ENCODE data around the gene PPIA. TPM values are rescaled to one million over a fixed set of nuclear protein-coding genes. Genes with fewer than 3 reads are reported as not detected.

Gene PPIA
- total RNA-seq, 1 experiment from 2014 or later, result 2,409 TPM

DNA sequence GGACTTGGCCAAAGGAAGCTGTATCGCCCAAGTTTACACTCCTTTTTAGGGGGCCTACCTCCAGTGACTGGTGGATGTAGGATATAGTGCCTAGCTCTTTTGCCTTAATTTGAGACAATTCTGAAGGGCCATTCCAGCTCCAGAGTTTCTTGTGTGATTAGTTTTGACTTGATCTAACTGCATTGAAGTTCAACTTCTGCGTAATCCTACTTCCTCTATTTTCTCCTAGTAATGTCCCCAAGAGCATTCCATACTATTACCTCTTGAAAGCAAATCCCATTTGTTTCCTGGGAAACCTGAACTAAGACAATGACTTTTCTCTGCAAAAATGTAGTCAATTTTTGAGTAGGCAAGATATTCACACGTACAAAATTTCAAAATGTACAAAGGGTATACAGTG is 56.1 kb downstream of the PPIA start:
- Histone ChIP-seq H3K23ac (ENCODE audit: insufficient read length, low read depth, low read length) (no peak overlapping the region), H3K9ac (ENCODE audit: extremely low read depth, insufficient read length, low read length) (no peak overlapping the region), H4K20me1 (ENCODE audit: control insufficient read depth, insufficient read depth, insufficient read length) (no peaks in the 10 kb centered on the region), H3K27me3 (ENCODE audit: insufficient read depth, low read length) (no peaks in the 10 kb centered on the region), H3K79me2 (ENCODE audit: insufficient read depth, low read length) (no peaks in the 10 kb centered on the region), H3K14ac (ENCODE audit: insufficient read depth, low read length) (no peak overlapping the region), H3K18ac (ENCODE audit: insufficient read length, low read depth, low read length) (no peak overlapping the region), H4K8ac (replicated peaks; ENCODE audit: insufficient read length, low read depth, low read length) (no peak overlapping the region), H4K5ac (ENCODE audit: insufficient read length, low read depth, low read length) (no peak overlapping the region), H4K91ac (ENCODE audit: insufficient read length, low read depth, low read length) (no peak overlapping the region), H3K23me2 (ENCODE audit: insufficient read length, low read depth, low read length, poor library complexity, severe bottlenecking) (no peaks in the 10 kb centered on the region), H2AFZ (ENCODE audit: low read length) (no peak overlapping the region), H3T11ph (ENCODE audit: low read length) (no peak overlapping the region), H2BK15ac (ENCODE audit: low read depth, low read length) (no peak overlapping the region), H2BK120ac (ENCODE audit: low read depth, low read length, poor library complexity, severe bottlenecking) (no peak overlapping the region), H3K4ac (ENCODE audit: low read depth, low read length) (no peak overlapping the region), H3K4me1 (ENCODE audit: insufficient read depth, low read length) (no peaks in the 10 kb centered on the region), H3K9me3 (ENCODE audit: control insufficient read depth, low read depth, low read length) (no peaks in the 10 kb centered on the region), H2BK12ac (ENCODE audit: insufficient read length, low read depth, low read length) (no peak overlapping the region), H3K79me1 (ENCODE audit: insufficient read depth, low read depth, low read length, poor library complexity, severe bottlenecking) (no peaks in the 10 kb centered on the region), H3K4me2 (ENCODE audit: insufficient read depth, insufficient read length, low read length) (no peak overlapping the region), H2AK5ac (ENCODE audit: insufficient read length, low read length) (no peak overlapping the region), H2BK20ac (ENCODE audit: low read depth, low read length, poor library complexity, severe bottlenecking) (no peak overlapping the region), H3K56ac (ENCODE audit: insufficient read length, low read depth, low read length) (no peak overlapping the region), H3K27ac (ENCODE audit: insufficient read length, low read depth, low read length) (no peak overlapping the region), H2BK5ac (ENCODE audit: insufficient read length, low read length) (no peak overlapping the region)
- H3K27me3 Mint-ChIP-seq (ENCODE audit: low read depth), result no peaks in the 10 kb centered on the region
- H3K4me1 Mint-ChIP-seq, result peaks cover 3 to 6% of the 10 kb centered on the region in 2 experiments
- no peak overlapping the region for H3K4me3 Mint-ChIP-seq
- no CpG with 5 or more reads among the region's 3 CpGs for WGBS (ENCODE audit: extremely low coverage, insufficient read length, low lambda C conversion rate)
- H3K27ac Mint-ChIP-seq, result no peak overlapping the region
- no peaks in the 10 kb centered on the region for H3K9me3 Mint-ChIP-seq
- peaks cover 0 to 3% (median 0%) of the 10 kb centered on the region in 3 experiments; a peak in 1 of 7 replicates for H3K36me3 Mint-ChIP-seq (ENCODE audit: insufficient read depth in 1 of 3, low read depth in 3 of 3)
- DNase-seq, result no peak
- TF ChIP-seq, protein P1, sequence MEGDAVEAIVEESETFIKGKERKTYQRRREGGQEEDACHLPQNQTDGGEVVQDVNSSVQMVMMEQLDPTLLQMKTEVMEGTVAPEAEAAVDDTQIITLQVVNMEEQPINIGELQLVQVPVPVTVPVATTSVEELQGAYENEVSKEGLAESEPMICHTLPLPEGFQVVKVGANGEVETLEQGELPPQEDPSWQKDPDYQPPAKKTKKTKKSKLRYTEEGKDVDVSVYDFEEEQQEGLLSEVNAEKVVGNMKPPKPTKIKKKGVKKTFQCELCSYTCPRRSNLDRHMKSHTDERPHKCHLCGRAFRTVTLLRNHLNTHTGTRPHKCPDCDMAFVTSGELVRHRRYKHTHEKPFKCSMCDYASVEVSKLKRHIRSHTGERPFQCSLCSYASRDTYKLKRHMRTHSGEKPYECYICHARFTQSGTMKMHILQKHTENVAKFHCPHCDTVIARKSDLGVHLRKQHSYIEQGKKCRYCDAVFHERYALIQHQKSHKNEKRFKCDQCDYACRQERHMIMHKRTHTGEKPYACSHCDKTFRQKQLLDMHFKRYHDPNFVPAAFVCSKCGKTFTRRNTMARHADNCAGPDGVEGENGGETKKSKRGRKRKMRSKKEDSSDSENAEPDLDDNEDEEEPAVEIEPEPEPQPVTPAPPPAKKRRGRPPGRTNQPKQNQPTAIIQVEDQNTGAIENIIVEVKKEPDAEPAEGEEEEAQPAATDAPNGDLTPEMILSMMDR (conservative IDR thresholded peaks at IDR 0.05), result no peak

Other genes with a start within 250 kb of the PPIA start
- 113 and 120 TPM in 2 replicates for gene DDX56, start 222.8 kb upstream of the PPIA start, total RNA-seq (2021)
- gene TMED4, start 214.4 kb upstream of the PPIA start, total RNA-seq (2021), result 60.3 and 62.4 TPM in 2 replicates
- 75.3 and 77.3 TPM in 2 replicates for gene OGDH, start 190.1 kb upstream of the PPIA start, total RNA-seq (2021)
- gene ZMIZ2, start 47.8 kb upstream of the PPIA start, total RNA-seq (2021), result 71.8 and 72.9 TPM in 2 replicates
- gene H2AZ2, start 51.4 kb downstream of the PPIA start, total RNA-seq (2021), result 208 TPM in 2 replicates
- 20.5 and 21.3 TPM in 2 replicates for gene PURB, start 88.8 kb downstream of the PPIA start, total RNA-seq (2021)
- gene MYO1G, start 182.3 kb downstream of the PPIA start, total RNA-seq (2021), result 0.55 and 0.57 TPM in 2 replicates
- 30.4 and 30.5 TPM in 2 replicates for gene CCM2, start 203.5 kb downstream of the PPIA start, total RNA-seq (2021)

Measured in H9 (cell line).